HepG2 (cell line): ENCODE data around the gene RSF1. TPM values are rescaled to one million over a fixed set of nuclear protein-coding genes. Genes with fewer than 3 reads are reported as not detected.

ENCODE experiments used
- ASH2L ChIP-seq: fragments of 300-600, 200-600 bp; sonication (generic); IDR thresholded peaks from 2 replicates; pipeline ENCODE4 v1.7.0; 2017; ENCODE audit warnings: low read depth, mild to moderate bottlenecking, moderate library complexity, mixed read lengths, low read length; ENCODE audit not compliant: insufficient read length
- BRCA1 ChIP-seq: sonication (generic); formaldehyde crosslinking; IDR thresholded peaks from 2 replicates; pipeline ENCODE4 v1.4.0; 2020; ENCODE audit warnings: missing genetic modification reagents
- DBP ChIP-seq: sonication (generic); formaldehyde crosslinking; IDR thresholded peaks from 2 replicates; pipeline ENCODE4 v1.4.0; 2020; ENCODE audit warnings: missing genetic modification reagents; ENCODE audit errors: not compliant biosample characterization
- EED ChIP-seq: sonication (generic); formaldehyde crosslinking; IDR thresholded peaks from 2 replicates; pipeline ENCODE4 v1.5.0; 2020; ENCODE audit warnings: mild to moderate bottlenecking, missing genetic modification reagents
- FOXM1 ChIP-seq: sonication (generic); formaldehyde crosslinking; IDR thresholded peaks from 2 replicates; pipeline ENCODE4 v1.5.0; 2020; ENCODE audit warnings: missing genetic modification reagents
- FUBP1 ChIP-seq: sonication (generic); formaldehyde crosslinking; IDR thresholded peaks from 2 replicates; pipeline ENCODE4 v1.5.1; 2020; ENCODE audit warnings: missing genetic modification reagents, mild to moderate bottlenecking, borderline replicate concordance
- GATA4 ChIP-seq: sonication (generic); IDR thresholded peaks from 2 replicates; pipeline ENCODE4 v1.6.1; 2016; ENCODE audit warnings: antibody characterized with exemption, low read depth, borderline replicate concordance
- IKZF1 ChIP-seq: fragments of 450-650 bp; IDR thresholded peaks from 2 replicates; pipeline ENCODE4 v1.7.1; 2016
- KLF6 ChIP-seq: IDR thresholded peaks from 2 replicates; pipeline ENCODE4 v1.8.0; 2016; ENCODE audit warnings: missing biosample characterization, missing genetic modification reagents
- MLLT10 ChIP-seq: sonication (generic); formaldehyde crosslinking; IDR thresholded peaks from 2 replicates; pipeline ENCODE4 v1.4.0; 2020; ENCODE audit warnings: missing genetic modification reagents
- MTF2 ChIP-seq: sonication (generic); formaldehyde crosslinking; IDR thresholded peaks from 2 replicates; pipeline ENCODE4 v1.5.0; 2020; ENCODE audit warnings: missing genetic modification reagents, borderline replicate concordance
- NCOA2 ChIP-seq: sonication (generic); formaldehyde crosslinking; IDR thresholded peaks from 2 replicates; pipeline ENCODE4 v1.8.0; 2022; ENCODE audit warnings: inconsistent platforms
- PHF5A ChIP-seq: IDR thresholded peaks from one replicate; pipeline ENCODE4 v1.6.1; 2018; ENCODE audit warnings: low read depth, missing genetic modification reagents; ENCODE audit not compliant: unreplicated experiment
- SPEN ChIP-seq: sonication (generic); formaldehyde crosslinking; IDR thresholded peaks from 2 replicates; pipeline ENCODE4 v1.5.1; 2020; ENCODE audit warnings: low read depth, mild to moderate bottlenecking, missing genetic modification reagents
- ZBTB8A ChIP-seq: sonication (generic); formaldehyde crosslinking; IDR thresholded peaks from 2 replicates; pipeline ENCODE4 v1.4.0; 2020; ENCODE audit warnings: mild to moderate bottlenecking, low read depth, missing genetic modification reagents, borderline replicate concordance
- ZKSCAN8 ChIP-seq: IDR thresholded peaks from 2 replicates; pipeline ENCODE4 v1.6.1; 2016; ENCODE audit warnings: borderline replicate concordance, missing genetic modification reagents, missing compliant biosample characterization
- ZNF124 ChIP-seq: sonication (generic); formaldehyde crosslinking; IDR thresholded peaks from 2 replicates; pipeline ENCODE4 v1.4.0; 2020; ENCODE audit warnings: missing genetic modification reagents
- ZNF572 ChIP-seq: sonication (generic); formaldehyde crosslinking; IDR thresholded peaks from 2 replicates; pipeline ENCODE4 v1.5.1; 2020; ENCODE audit warnings: mild to moderate bottlenecking, missing genetic modification reagents
- ZNF598 ChIP-seq: sonication (generic); formaldehyde crosslinking; IDR thresholded peaks from 2 replicates; pipeline ENCODE4 v1.5.1; 2020; ENCODE audit warnings: mild to moderate bottlenecking, missing genetic modification reagents, borderline replicate concordance
- ZNF724P ChIP-seq: sonication (generic); formaldehyde crosslinking; IDR thresholded peaks from 2 replicates; pipeline ENCODE4 v1.8.0; 2022; ENCODE audit warnings: missing genetic modification reagents, borderline replicate concordance
- ZNF790 ChIP-seq: sonication (generic); formaldehyde crosslinking; IDR thresholded peaks from 2 replicates; pipeline ENCODE4 v1.8.0; 2022; ENCODE audit warnings: missing genetic modification reagents, mild to moderate bottlenecking, borderline replicate concordance
- ZNF792 ChIP-seq: IDR thresholded peaks from 2 replicates; pipeline ENCODE4 v1.6.1; 2016
- ZSCAN5A ChIP-seq: sonication (generic); formaldehyde crosslinking; IDR thresholded peaks from 2 replicates; pipeline ENCODE4 v1.8.0; 2022; ENCODE audit warnings: mild to moderate bottlenecking, missing genetic modification reagents, borderline replicate concordance
- polyA plus RNA-seq, 8 experiments: library from polyadenylated mRNA; depleted of rRNA in 3 of 8; stranded (reverse) in 7 of 8; unstranded in 1 of 8; fragments of >200 nt; fragmentation: Illumina TruSeq in 4 of 8; extraction: Trizol in 4 of 8; gene quantifications; 2 replicates each; pipeline versions ENCODE4 v1.2.1 to v1.2.3, GENCODE V29; 2011 to 2016; ENCODE audit warnings: low read depth in 4 of 8, missing spikeins in 1 of 8, mixed read lengths in 1 of 8; ENCODE audit not compliant: insufficient read depth in 1 of 8
- total RNA-seq, 5 experiments: library from RNA; depleted of rRNA; stranded (reverse); fragments of >200 nt; fragmentation: Illumina TruSeq; extraction: Trizol; gene quantifications; 2 replicates each; pipeline ENCODE4 v1.2.3, GENCODE V29; 2016; ENCODE audit warnings: low read depth in 1 of 5
- TF ChIP-seq, protein P1 (sequence below): sonication (generic); formaldehyde crosslinking; IDR thresholded peaks from 2 replicates; pipeline ENCODE4 v1.4.0; 2020; ENCODE audit warnings: missing genetic modification reagents

Gene RSF1
- total and polyA plus RNA-seq, 2 of the 13 experiments (the other 11 are each of a cell fraction or from before 2014, with no cell fraction given), result 15.5 to 33.1 TPM

DNA sequence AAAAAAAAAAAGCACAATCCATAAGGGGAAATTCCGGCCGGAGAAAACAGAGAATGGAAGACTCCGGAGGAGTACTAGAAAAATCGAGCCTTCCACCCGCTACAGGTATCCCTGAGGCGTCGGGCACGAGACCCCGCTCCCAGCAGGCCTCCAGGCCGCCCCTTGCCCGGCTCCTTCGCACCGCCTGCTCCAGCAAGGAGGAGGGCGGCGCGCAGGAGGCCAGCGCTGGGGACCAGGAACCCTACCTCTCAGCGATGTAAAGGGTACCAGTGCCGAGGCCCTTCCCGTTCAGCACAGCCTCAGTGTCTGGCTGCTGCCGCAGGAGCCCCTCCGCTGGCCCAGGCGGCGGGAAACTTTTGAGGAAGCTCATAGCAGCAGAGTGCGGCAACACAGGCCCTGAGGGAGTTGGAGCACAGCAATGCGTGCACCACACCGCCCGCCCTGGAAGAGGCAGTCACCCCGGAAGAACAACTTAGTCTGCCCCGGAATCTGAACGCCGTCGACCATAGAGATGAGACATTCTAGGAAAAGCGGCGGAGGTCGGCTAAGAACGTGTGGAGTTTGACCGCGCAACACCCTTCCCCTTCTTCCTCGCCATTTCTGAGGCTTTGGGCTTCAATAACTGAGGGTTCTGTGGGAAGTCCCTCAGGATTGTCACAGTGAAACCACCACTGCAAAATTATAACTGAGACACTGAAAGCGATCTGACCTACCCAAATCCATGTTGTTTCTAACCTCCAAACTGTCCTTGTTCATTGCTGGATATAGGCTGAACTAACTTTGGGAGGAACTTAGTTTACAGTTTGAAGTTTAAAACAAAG is 183.0 kb downstream of the RSF1 start, which contains the start of gene CLNS1A (continued):
- TF ChIP-seq FUBP1 (CRISPR knock-in tag) (0 out of 2 replicates have a peak, but pooled peaks have one; percentile 69), EED (CRISPR knock-in tag) (no peak), ZNF724P (CRISPR knock-in tag) (no peak), ASH2L (peak; percentile 85), ZNF572 (CRISPR knock-in tag) (no peak), FOXM1 (CRISPR knock-in tag) (peak; percentile 57; the same call in 1 of the 2 replicates), KLF6 (peak; percentile 84), ZNF598 (peak; percentile 88; the same call in 1 of the 2 replicates), ZNF790 (CRISPR knock-in tag) (no peak), PHF5A (CRISPR knock-in tag) (peak; percentile 82), BRCA1 (peak; percentile 80; the same call in 1 of the 2 replicates), MLLT10 (CRISPR knock-in tag) (0 out of 2 replicates have a peak, but pooled peaks have one; percentile 72), GATA4 (peak; percentile 68; the same call in 1 of the 2 replicates), ZNF792 (peak; percentile 89), ZKSCAN8 (CRISPR knock-in tag) (peak; percentile 51; the same call in 1 of the 2 replicates), DBP (no peak), MTF2 (CRISPR knock-in tag) (no peak), ZBTB8A (CRISPR knock-in tag) (no peak), IKZF1 (no peak), ZSCAN5A (peak; percentile 47; the same call in 1 of the 2 replicates), ZNF124 (CRISPR knock-in tag) (peak; percentile 75; the same call in 1 of the 2 replicates), NCOA2 (peak; percentile 48; the same call in 1 of the 2 replicates), SPEN (CRISPR knock-in tag) (peak; percentile 82)
- TF ChIP-seq, protein P1, sequence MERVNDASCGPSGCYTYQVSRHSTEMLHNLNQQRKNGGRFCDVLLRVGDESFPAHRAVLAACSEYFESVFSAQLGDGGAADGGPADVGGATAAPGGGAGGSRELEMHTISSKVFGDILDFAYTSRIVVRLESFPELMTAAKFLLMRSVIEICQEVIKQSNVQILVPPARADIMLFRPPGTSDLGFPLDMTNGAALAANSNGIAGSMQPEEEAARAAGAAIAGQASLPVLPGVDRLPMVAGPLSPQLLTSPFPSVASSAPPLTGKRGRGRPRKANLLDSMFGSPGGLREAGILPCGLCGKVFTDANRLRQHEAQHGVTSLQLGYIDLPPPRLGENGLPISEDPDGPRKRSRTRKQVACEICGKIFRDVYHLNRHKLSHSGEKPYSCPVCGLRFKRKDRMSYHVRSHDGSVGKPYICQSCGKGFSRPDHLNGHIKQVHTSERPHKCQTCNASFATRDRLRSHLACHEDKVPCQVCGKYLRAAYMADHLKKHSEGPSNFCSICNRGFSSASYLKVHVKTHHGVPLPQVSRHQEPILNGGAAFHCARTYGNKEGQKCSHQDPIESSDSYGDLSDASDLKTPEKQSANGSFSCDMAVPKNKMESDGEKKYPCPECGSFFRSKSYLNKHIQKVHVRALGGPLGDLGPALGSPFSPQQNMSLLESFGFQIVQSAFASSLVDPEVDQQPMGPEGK, result peak; percentile 48
